A549 (cell line): ENCODE results near the gene FOXJ2. TPM values are rescaled to one million over a fixed set of nuclear protein-coding genes. Genes with fewer than 3 reads are reported as not detected.
"Not testable (repeated sequence)": the region's sequence is repeated elsewhere in the genome, so short reads cannot be mapped to it uniquely, and the experiment has no call there.

Experiments
- ATAC-seq, 2 experiments: fragments of 200-7000 bp in 1 of 2; fragments of >200 bp in 1 of 2; cut with Nextera tagmentation in 1 of 2; cut with Tn5 transposase in 1 of 2; 3 replicates each; pipeline versions ENCODE4 v1.8.0 to v1.9.1; 2018 to 2020; ENCODE audit warnings: mild to moderate bottlenecking in 1 of 2, moderate library complexity in 1 of 2
- CTCF ChIA-PET: fragments of 300-600 bp; sonication (Branson Sonifier 250); formaldehyde crosslinking; extraction: SDS; loops from one replicate; lab custom pipeline; 2021; ENCODE audit warnings: antibody characterized with exemption, inconsistent platforms; lab: Yijun Ruan, JAX
- POLR2A ChIA-PET: fragments of 350-600 bp; formaldehyde crosslinking; extraction: SDS; loops from one replicate; lab custom pipeline; 2021; ENCODE audit warnings: antibody characterized with exemption, inconsistent platforms; lab: Yijun Ruan, JAX
- DNase-seq, 2 experiments: peaks; one replicate each; pipeline versions ENCODE4 v3.0.0 to v3.0.0-alpha.2; 2011 to 2016; ENCODE audit warnings: low read depth in 1 of 2, low spot score in 1 of 2
- FAIRE-seq: peaks from 2 replicates; lab custom pipeline; 2011; peaks lifted over from hg19 to GRCh38; lab: Jason Lieb, UNC
- H3K27ac ChIP-seq, 2 experiments: fragments of >200 bp; sonication (Bioruptor Twin); formaldehyde crosslinking; 3 replicates each; pipeline ENCODE4 v1.5.1; 2016 to 2017
- H3K4me1 ChIP-seq: fragments of >200 bp; sonication (Bioruptor Twin); formaldehyde crosslinking; 3 replicates; pipeline ENCODE4 v1.6.1; 2016
- H3K4me2 ChIP-seq: fragments of >200 bp; sonication (Bioruptor Twin); formaldehyde crosslinking; 3 replicates; pipeline ENCODE4 v1.6.1; 2016
- H3K4me3 ChIP-seq: fragments of >200 bp; sonication (Bioruptor Twin); formaldehyde crosslinking; 3 replicates; pipeline ENCODE4 v1.5.1; 2016
- H3K9me3 ChIP-seq: fragments of >200 bp; sonication (Bioruptor Twin); formaldehyde crosslinking; 3 replicates; pipeline ENCODE4 v1.6.1; 2016
- CTCF ChIP-seq: fragments of >200 bp; sonication (Bioruptor Twin); formaldehyde crosslinking; IDR thresholded peaks from 3 replicates; pipeline ENCODE4 v1.5.1; 2016
- ELK1 ChIP-seq: fragments of 150-350 bp; IDR thresholded peaks from 2 replicates; pipeline ENCODE4 v1.6.1; 2014; ENCODE audit warnings: low read depth, mild to moderate bottlenecking, low read length
- FOSL2 ChIP-seq, 2 experiments: fragments of 450-650 bp in 1 of 2; fragments of >200 bp in 1 of 2; sonication (Bioruptor Twin) in 1 of 2; formaldehyde crosslinking; IDR thresholded peaks; 2 replicates each; pipeline versions ENCODE4 v1.5.0 to v1.6.1; 2016 to 2020; ENCODE audit warnings: mild to moderate bottlenecking in 1 of 2, moderate library complexity in 1 of 2
- HDAC2 ChIP-seq: fragments of 200-600 bp; sonication (generic); IDR thresholded peaks from 2 replicates; pipeline ENCODE4 v1.6.1; 2016
- HES2 ChIP-seq: fragments of >200 bp; sonication (Bioruptor Twin); formaldehyde crosslinking; IDR thresholded peaks from 2 replicates; pipeline ENCODE4 v1.6.1; 2016
- HOXB5 ChIP-seq: fragments of 250-450 bp; sonication (Bioruptor Pico); IDR thresholded peaks from 2 replicates; pipeline ENCODE4 v1.5.0; 2020; ENCODE audit warnings: mild to moderate bottlenecking, moderate library complexity
- JUN ChIP-seq, 2 experiments: fragments of >200 bp; sonication (Bioruptor Twin); formaldehyde crosslinking; IDR thresholded peaks; 2 replicates in 1 of 2; 3 replicates in 1 of 2; pipeline ENCODE4 v1.6.1; 2016 to 2017
- KDM5A ChIP-seq: fragments of 200-600 bp; sonication (generic); IDR thresholded peaks from 2 replicates; pipeline ENCODE4 v1.6.1; 2016; ENCODE audit warnings: antibody characterized with exemption, mild to moderate bottlenecking
- NPAS2 ChIP-seq: fragments of 250-450 bp; sonication (Bioruptor Pico); IDR thresholded peaks from 2 replicates; pipeline ENCODE4 v1.8.0; 2022; ENCODE audit warnings: mild to moderate bottlenecking, moderate library complexity, borderline replicate concordance
- PHF8 ChIP-seq: fragments of 200-600 bp; sonication (generic); IDR thresholded peaks from 2 replicates; pipeline ENCODE4 v1.6.1; 2016; ENCODE audit warnings: low read depth, mild to moderate bottlenecking, antibody characterized with exemption, moderate library complexity, borderline replicate concordance
- RAD21 ChIP-seq, 2 experiments: fragments of >200 bp in 1 of 2; sonication (Bioruptor Twin) in 1 of 2; formaldehyde crosslinking in 1 of 2; IDR thresholded peaks in 1 of 2; conservative IDR thresholded peaks in 1 of 2; 2 replicates in 1 of 2; 3 replicates in 1 of 2; pipeline ENCODE4 v1.6.1; 2012 to 2018; ENCODE audit warnings: inconsistent platforms in 1 of 2
- SMC3 ChIP-seq: fragments of >200 bp; sonication (Bioruptor Twin); formaldehyde crosslinking; IDR thresholded peaks from 3 replicates; pipeline ENCODE4 v1.6.1; 2018; ENCODE audit warnings: inconsistent platforms
- WGBS: methylation state at CpG from one replicate; pipeline ENCODE4 v1.1.6; 2017; ENCODE audit errors: missing lambda C conversion rate; 5-methylcytosine and 5-hydroxymethylcytosine counted together
- polyA plus RNA-seq, 4 experiments: library from polyadenylated mRNA; depleted of rRNA in 3 of 4; stranded (reverse); fragments of >200 nt; fragmentation: RNase III in 1 of 4; extraction: RNeasy Plus Mini Kit Qiagen cat#74134 plus additional on column Dnase treatment in 1 of 4; gene quantifications; 2 replicates in 3 of 4; 3 replicates in 1 of 4; pipeline ENCODE4 v1.2.3, GENCODE V29; 2011 to 2017

The FOXJ2 gene
- polyA plus RNA-seq, 2 of the 4 experiments (the other 2 are of a cell fraction) = 7.0 to 7.4 TPM

- Histone ChIP-seq H3K4me1 (peaks cover 21% of the 10 kb centered on the region), H3K4me3 (no peak overlapping the region)
- peak; percentile 59 for FAIRE-seq
- WGBS = 34% methylated on average over 9 of the region's 9 CpGs
- POLR2A ChIA-PET = interaction anchor here (1.0 to 1.1 kb wide), 2 partner anchors 59 to 62 kb away, joined by 4 to 10 read pairs; partner anchors contain the start of gene SLC2A3
- TF ChIP-seq RAD21 (conservative IDR thresholded peaks at IDR 0.05 in 1 of 2, IDR thresholded peaks at IDR 0.05 in 1 of 2) (peak; percentile 91 to 92), CTCF (peak; percentile 83), SMC3 (peak; percentile 93), HDAC2 (no peak)
- TF ChIP-seq, all 56 proteins: peak for 3
- H3K27ac ChIP-seq = peak overlapping the region; percentile 4 to 73; a peak in 3 of 6 replicates
- ATAC-seq (peak; percentile 100), DNase-seq (peak; percentile 52 to 90)
- CTCF ChIA-PET = interaction anchor here (0.6 to 4.9 kb wide), 21 partner anchors 9 to 834 kb away, joined by 3 to 58 read pairs (median 6); no protein-coding TSS in a partner anchor
- H3K4me2 ChIP-seq = no peak overlapping the region; the same call in 1 of the 3 replicates
- peaks cover 18% of the 10 kb centered on the region for H3K9me3 ChIP-seq
Observed at GRCh38 chr12:7995266-7995963, 37.1 kb upstream of the FOXJ2 start.

GRCh38 chr12:8000827-8001226 is 31.7 kb upstream of the FOXJ2 start:
- DNase-seq, H3K4me1 ChIP-seq, CTCF ChIA-PET, H3K4me3 ChIP-seq, FAIRE-seq, POLR2A ChIA-PET, ATAC-seq, H3K4me2 ChIP-seq, H3K27ac ChIP-seq: not testable (repeated sequence)
- WGBS = 53% methylated on average over 3 of the region's 3 CpGs
- H3K9me3 ChIP-seq = peaks cover 18% of the 10 kb centered on the region

GRCh38 chr12:8001496-8001895 is 31.0 kb upstream of the FOXJ2 start:
- H3K4me2 ChIP-seq, ATAC-seq, H3K4me3 ChIP-seq, DNase-seq, H3K4me1 ChIP-seq, FAIRE-seq, H3K27ac ChIP-seq, POLR2A ChIA-PET: not testable (repeated sequence)
- CTCF ChIA-PET = interaction anchor here (0.9 kb wide), 1 partner anchor 74 kb away, joined by 3 read pairs; no protein-coding TSS in a partner anchor
- WGBS = 39% methylated on average over 4 of the region's 4 CpGs
- H3K9me3 ChIP-seq = peaks cover 16% of the 10 kb centered on the region

- H3K27ac ChIP-seq, ATAC-seq, H3K9me3 ChIP-seq, DNase-seq, FAIRE-seq, H3K4me3 ChIP-seq, H3K4me2 ChIP-seq, POLR2A ChIA-PET, H3K4me1 ChIP-seq: not testable (repeated sequence)
- WGBS = 74% methylated on average over 4 of the region's 4 CpGs
- CTCF ChIA-PET = interaction anchor here (1.8 to 1.9 kb wide), 2 partner anchors 10 to 146 kb away, joined by 7 to 8 read pairs; no protein-coding TSS in a partner anchor
Observed at GRCh38 chr12:8004897-8005296, 27.6 kb upstream of the FOXJ2 start.

GRCh38 chr12:8011331-8011730 is 21.2 kb upstream of the FOXJ2 start:
- ChIA-PET POLR2A (no interaction called here), CTCF (interaction anchor here (1.6 kb wide), 1 partner anchor 35 kb away, joined by 4 read pairs; no protein-coding TSS in a partner anchor)
- no peak for FAIRE-seq
- peaks cover 7% of the 10 kb centered on the region; the same call in 1 of the 3 replicates for H3K4me1 ChIP-seq
- 45% methylated on average over 7 of the region's 7 CpGs for WGBS
- no peak overlapping the region for H3K4me3 ChIP-seq
- H3K4me2 ChIP-seq = no peak overlapping the region
- peak; percentile 41 to 50; a peak in 3 of 6 replicates for ATAC-seq
- no peak overlapping the region for H3K27ac ChIP-seq
- TF ChIP-seq PHF8 (no peak), NPAS2 (no peak), KDM5A (no peak), JUN (IDR thresholded peaks at IDR 0.05) (no peak), FOSL2 (IDR thresholded peaks at IDR 0.05) (no peak), FOSL2 (CRISPR knock-in tag; IDR thresholded peaks at IDR 0.05) (peak; percentile 39; the same call in 1 of the 2 replicates), ELK1 (no peak), HES2 (no peak), HOXB5 (CRISPR knock-in tag) (no peak)
- TF ChIP-seq, all 56 proteins: peak for 1
- no peak for DNase-seq
- no peaks in the 10 kb centered on the region for H3K9me3 ChIP-seq
